ENCODE data around the gene FNDC3A.
A peak's percentile ranks its signal among the peaks of the same experiment; 100 is the strongest.
"Not testable (repeated sequence)": the region's sequence is repeated elsewhere in the genome, so short reads cannot be mapped to it uniquely, and the experiment has no call there.

Gene FNDC3A

GRCh38 chr13:48976576-48977285 is 1.0 kb downstream of the FNDC3A start:
- peak overlapping the region; percentile 68 for H3K4me3 ChIP-seq (ENCODE audit: low read depth, low read length)

- H3K4me3 ChIP-seq (ENCODE audit: low read depth, low read length), result peak overlapping the region; percentile 68
Measured at GRCh38 chr13:48977286-48977625, 1.5 kb downstream of the FNDC3A start.

- H3K4me3 ChIP-seq (ENCODE audit: low read depth, low read length), result peak overlapping the region; percentile 68
Measured at GRCh38 chr13:48977973-48978372, 2.3 kb downstream of the FNDC3A start.

- H3K4me3 ChIP-seq (ENCODE audit: low read depth, low read length), result no peak overlapping the region
Measured at GRCh38 chr13:48978942-48979601, 3.4 kb downstream of the FNDC3A start.

- no peak overlapping the region for H3K4me3 ChIP-seq (ENCODE audit: low read depth, low read length)
Measured at GRCh38 chr13:48979892-48980291, 4.2 kb downstream of the FNDC3A start.

GRCh38 chr13:48983331-48983730 is 7.6 kb downstream of the FNDC3A start:
- H3K4me3 ChIP-seq (ENCODE audit: low read depth, low read length), result no peak overlapping the region

- no peak overlapping the region for H3K4me3 ChIP-seq (ENCODE audit: low read depth, low read length)
Measured at GRCh38 chr13:48985756-48986155, 10.0 kb downstream of the FNDC3A start.

- H3K4me3 ChIP-seq (ENCODE audit: low read depth, low read length), result no peak overlapping the region
Measured at GRCh38 chr13:48990900-48991299, 15.2 kb downstream of the FNDC3A start.

- no peak overlapping the region for H3K4me3 ChIP-seq (ENCODE audit: low read depth, low read length)
Measured at GRCh38 chr13:48993150-48993549, 17.4 kb downstream of the FNDC3A start.

GRCh38 chr13:48994706-48995105 is 19.0 kb downstream of the FNDC3A start:
- H3K4me3 ChIP-seq (ENCODE audit: low read depth, low read length), result no peak overlapping the region

GRCh38 chr13:48998641-48999292 is 23.1 kb downstream of the FNDC3A start:
- H3K4me3 ChIP-seq (ENCODE audit: low read depth, low read length), result no peak overlapping the region

GRCh38 chr13:49000247-49000646 is 24.5 kb downstream of the FNDC3A start:
- no peak overlapping the region for H3K4me3 ChIP-seq (ENCODE audit: low read depth, low read length)

- not testable (repeated sequence) for H3K4me3 ChIP-seq (ENCODE audit: low read depth, low read length)
Measured at GRCh38 chr13:49018986-49019635, 43.4 kb downstream of the FNDC3A start.

GRCh38 chr13:49020328-49020727 is 44.6 kb downstream of the FNDC3A start:
- H3K4me3 ChIP-seq (ENCODE audit: low read depth, low read length), result no peak overlapping the region

GRCh38 chr13:49020940-49021553 is 45.3 kb downstream of the FNDC3A start:
- H3K4me3 ChIP-seq (ENCODE audit: low read depth, low read length), result no peak overlapping the region

- H3K4me3 ChIP-seq (ENCODE audit: low read depth, low read length), result no peak overlapping the region
Measured at GRCh38 chr13:49021953-49022352, 46.2 kb downstream of the FNDC3A start.

- no peak overlapping the region for H3K4me3 ChIP-seq (ENCODE audit: low read depth, low read length)
Measured at GRCh38 chr13:49022472-49023144, 46.9 kb downstream of the FNDC3A start.

- no peak overlapping the region for H3K4me3 ChIP-seq (ENCODE audit: low read depth, low read length)
Measured at GRCh38 chr13:49023431-49023830, 47.7 kb downstream of the FNDC3A start.

GRCh38 chr13:49026851-49027250 is 51.1 kb downstream of the FNDC3A start:
- no peak overlapping the region for H3K4me3 ChIP-seq (ENCODE audit: low read depth, low read length)

GRCh38 chr13:49029570-49029969 is 53.9 kb downstream of the FNDC3A start:
- no peak overlapping the region for H3K4me3 ChIP-seq (ENCODE audit: low read depth, low read length)

- no peak overlapping the region for H3K4me3 ChIP-seq (ENCODE audit: low read depth, low read length)
Measured at GRCh38 chr13:49030213-49030612, 54.5 kb downstream of the FNDC3A start.

All from iPS-11a (cell line).